T follicular helper cell (primary cell): ENCODE data around the gene GPX4.

Source experiments
- DNase-seq: peaks from one replicate; pipeline ENCODE4 v3.0.0-alpha.2; 2020; ENCODE audit warnings: low read depth

The GPX4 gene

DNA sequence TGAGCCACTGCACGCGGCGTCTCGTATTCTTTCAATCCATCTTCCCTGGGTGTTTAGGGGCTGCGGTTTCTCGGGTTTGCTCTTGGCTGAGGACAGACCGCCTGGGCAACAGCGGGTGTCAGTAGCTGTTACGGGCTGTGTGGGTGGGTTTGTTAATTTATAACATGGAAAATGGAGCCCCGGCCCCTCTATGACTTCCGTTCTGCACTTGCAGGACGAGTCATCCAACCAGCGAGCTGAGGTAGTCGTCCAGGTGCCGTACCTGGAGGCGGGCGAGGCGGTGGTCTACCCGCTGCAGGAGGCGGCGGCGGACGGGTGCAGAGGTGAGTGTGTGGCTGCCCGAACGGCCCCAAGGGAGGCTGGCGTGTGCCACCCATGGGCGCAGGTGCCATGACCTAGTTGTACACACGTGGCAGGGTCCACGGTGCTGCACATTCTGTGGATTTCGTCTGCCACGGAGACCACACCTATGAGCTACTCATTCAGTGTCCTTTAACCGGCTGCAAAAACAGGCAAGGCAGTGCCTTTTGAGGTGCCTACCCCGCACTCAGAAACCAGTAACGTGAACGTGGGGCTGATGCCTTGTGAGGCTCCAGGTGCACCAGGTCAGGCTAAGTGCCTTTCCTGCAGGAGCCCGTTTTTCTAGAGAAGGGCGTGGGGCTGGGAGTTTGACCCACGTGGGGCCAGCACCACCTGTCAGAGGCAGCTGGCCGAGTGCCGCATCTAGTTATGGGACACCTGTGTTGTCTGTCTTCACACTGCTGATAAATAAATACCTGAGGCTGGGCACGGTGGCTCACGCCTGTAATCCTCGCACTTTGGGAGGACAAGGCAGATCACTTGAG is 19.5 kb upstream of the GPX4 start:
- DNase-seq = no peak

DNA sequence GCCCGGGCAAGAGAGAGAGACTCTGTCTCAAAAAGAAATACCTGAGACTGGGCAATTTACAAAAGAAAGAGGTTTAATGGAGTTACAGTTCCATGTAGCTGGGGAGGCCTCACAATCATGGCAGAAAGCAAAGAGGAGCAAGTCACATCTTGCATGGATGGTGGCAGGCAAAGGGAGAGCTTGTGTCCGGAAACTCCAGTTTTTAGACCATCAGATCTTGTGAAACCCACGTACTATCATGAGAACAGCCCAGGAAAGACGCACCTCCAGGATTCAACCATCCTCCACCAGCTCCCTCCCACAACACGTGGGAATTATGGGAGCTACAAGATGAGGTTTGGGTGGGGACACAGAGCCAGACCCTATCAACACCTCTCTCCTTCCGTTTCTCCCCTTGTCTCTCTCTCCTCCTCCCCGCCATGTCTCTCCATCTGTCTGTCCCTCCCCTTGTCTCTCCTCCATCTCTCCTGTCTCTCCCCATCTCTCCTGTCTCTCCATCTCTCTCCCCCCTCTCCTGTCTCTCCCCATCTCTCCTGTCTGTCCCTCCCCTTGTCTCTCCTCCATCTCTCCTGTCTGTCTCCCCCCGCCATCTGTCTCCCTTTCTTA is 18.6 kb upstream of the GPX4 start:
- DNase-seq = no peak

DNA sequence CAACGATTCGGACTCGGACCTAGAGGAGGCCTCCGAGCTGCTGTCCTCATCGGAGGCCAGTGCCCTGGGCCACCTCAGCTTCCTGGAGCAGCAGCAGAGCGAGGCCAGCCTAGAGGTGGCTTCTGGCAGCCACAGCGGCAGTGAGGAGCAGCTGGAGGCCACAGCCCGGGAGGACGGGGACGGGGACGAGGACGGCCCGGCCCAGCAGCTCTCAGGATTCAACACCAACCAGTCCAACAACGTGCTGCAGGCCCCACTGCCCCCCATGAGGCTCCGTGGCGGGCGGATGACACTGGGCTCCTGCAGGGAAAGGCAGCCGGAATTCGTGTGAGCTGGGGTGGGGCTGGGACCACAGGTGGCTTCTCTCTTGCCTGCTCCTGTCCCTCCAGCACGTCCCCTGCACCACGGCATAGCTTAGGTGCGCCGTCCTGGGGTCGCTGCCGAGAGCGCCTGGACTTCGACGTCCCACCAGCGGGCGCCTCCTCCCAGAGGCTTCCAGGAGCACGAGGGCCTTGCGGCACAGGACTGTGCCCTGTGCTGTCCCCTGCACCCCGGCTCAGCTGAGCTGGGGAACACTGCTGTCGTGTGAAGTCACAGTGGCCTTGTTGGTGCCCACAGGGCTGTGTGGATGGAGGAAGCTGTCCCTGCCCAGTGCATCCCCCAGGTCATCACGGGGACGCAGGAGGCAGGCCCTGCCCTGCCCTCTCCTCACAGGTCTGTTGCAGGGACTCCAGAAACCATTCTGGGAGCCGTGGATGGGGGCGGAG is 17.9 kb upstream of the GPX4 start:
- no peak for DNase-seq

DNA sequence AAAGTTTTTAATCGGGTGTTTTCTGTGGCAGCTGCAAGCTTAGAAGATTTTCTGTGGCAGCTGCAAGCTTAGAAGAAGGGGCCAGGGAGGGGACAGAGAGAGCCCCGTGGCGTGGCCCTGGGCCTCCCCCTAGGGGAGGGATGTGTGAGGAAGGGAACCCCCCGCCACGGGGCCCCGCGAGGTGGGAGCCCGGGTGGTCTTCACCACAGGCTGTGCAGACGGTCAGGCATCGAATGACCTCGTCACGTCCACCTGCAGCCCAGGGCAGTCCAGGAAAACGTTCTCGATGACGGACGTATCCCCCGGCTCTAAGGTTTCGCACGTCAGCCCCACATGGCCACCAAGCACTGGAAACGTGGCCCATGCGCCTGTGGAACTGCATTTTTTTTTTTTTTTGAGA is 17.2 kb upstream of the GPX4 start:
- DNase-seq = no peak

DNA sequence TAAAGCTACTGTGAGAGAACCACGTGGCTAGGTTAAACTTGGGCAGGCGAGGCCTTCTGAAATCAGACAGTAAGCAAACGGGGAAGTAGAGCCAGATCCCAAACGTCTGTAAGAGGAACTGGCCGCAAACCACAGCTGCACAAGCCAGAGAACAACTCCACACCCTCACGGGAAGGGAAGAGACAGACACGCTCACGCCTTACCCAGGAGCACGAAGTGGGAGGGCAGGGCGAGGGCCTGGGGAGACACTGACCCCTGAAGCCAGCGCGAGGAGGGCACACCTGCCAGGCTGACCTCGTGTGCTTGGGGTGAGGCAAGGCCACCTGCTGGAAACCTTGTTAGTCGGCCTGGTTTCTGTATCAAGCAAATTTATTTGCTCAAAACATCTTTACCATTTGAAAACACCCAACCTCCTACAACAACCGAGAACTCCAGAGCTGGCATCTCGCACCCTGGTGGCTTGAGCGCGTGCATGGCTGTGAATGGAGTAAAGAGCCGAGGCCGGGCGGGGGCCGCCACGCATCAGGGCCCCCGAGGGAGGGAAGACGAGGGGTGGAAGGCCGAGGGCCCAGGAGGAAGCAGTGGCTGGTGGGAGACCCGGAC is 15.9 kb upstream of the GPX4 start:
- no peak for DNase-seq

DNA sequence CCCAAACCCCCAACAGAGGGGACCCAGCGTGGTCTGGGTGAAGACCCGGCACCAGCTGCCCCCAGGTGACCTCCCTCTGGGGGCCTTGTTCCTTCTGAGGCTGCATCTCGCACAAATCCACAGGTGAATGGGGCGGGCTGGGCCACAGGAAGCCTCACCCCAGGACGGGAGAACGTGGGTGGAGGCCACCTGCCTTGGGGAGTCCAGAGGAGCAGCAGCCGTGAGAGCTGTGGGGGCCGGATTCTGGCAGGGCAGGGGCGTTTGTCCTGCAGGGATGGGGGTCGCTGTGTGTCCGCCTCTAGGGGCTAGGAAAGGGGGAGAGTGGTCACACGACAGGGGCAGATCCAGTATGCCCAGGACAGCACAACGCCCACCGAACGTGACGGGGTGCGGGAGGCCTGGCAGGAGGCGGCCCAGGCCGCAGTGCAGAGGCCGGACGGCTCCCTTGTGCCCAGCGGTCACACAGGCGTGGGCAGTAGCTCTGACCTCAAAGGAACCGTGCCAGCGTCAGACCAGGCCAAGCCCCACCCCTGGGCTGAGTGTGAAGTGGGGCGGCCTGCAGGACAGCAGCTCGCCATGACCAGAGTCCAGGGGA is 15.3 kb upstream of the GPX4 start:
- DNase-seq = no peak

DNA sequence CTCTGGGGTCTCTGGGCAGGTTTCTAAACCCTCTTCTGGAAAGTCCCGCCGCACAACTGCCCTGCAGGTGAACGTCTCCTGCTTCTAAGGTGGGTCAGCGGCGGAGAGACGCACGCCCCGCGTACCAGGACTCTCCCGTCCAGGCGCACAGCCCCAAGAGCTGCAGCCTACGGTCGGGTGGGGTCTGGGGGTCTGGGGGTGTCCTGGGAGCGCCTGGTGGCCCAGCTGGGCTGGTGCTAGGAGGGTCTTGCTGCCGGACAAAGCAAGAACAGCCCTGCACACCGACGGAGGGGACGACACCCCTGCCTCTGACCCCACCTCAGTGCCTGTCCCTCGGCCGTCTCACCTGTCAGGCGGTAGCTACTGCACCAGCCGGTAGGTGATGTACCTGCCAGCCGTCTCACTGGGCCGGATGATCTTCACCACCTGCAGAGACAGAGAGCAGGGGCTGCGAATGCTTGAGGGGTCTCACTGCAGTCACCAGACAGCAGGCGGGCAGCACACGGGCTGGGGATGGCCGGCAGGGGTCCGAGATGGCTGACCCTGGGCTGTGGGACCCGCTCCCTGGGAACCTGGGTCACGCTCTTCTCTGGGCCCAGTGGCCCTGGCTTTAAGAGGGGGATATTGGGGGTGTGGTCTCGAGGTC is 14.5 kb upstream of the GPX4 start:
- DNase-seq = no peak

DNA sequence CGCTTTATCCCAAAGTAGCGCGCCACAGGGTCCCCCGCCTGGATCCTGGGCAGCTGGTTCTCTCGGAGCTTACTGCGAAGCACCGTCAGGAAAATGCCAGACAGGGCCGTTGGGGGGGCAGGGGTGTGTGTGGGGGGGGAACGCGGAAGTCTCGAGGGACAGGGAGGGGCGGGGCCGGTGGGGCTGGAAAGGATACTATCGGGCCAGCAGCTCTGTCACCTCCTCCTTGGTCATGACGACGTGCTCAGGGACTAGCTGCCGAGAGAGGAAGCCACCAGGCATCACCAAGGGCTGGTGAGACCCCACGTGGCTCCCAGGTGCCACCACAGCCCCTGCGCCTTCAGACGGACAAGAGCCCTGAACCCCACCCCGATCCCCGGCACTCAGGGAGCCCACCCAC is 13.9 kb upstream of the GPX4 start:
- no peak for DNase-seq

DNA sequence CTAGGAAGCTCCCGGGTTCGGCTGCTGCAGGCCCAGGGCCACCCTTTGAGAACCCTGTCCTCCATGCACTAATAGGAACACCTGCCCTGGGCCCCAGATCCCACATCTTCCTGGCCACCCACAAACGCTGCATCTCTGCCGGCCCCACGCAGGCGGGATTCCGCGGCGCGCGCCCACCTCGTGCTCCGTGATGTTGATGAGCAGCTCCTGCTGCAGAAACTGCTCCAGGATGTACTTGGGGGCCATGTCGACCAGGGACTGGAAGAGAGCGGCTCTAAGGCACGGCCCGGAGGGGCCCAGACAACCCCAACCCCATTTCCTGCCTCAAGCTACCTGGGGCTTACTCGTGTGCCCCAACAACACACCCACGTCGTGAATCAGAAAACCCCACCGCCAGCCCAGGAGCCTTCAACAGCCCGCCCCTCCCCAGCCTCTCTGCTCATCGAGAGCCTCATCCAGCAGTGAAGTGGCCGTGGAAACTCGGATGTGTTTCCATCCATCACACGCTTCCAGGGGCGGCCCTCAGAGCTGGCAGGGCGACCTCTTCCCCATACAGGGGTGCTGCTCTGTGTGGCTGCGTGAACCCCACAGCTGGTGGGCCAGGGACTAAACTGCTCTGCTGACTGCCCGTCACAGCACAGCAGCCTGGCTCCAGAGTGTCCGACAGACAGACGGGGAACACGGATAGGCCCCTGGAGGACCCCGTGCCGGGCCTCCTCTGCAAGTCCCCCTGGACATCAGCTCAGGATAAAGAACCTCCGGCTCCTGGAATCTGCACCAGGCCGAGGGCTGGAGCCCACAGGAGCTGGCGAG is 12.9 kb upstream of the GPX4 start:
- DNase-seq = no peak

DNA sequence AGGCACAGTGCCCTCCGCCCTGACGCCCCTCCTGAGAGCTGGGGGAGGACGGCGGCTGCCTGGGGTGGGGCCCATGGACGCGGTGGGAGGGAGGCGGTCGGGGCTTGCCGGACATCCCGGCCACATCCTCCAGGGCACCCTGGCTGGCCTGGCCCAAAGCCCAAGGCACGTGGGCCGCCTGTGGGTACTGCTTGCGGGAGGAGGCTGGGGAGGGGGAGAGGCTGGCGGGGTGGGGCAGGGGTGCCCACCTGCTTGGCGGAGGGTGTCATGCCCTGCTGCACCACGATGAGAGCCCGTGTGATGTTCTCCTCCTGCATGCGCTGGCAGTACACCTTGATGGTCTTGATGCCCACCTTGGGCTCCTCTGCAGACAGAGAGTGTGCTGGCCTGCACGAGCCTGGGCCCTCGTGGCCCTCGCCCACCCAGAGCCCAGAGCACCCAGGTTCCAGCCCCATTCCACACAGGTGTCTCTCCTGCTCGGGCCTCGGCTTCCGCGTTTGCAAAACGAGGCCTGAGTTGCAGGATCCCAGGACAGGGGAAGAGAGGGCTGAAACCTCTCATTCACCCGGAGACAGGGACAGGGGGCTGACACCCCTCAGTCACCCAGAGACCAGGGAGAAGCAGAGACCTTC is 12.1 kb upstream of the GPX4 start:
- DNase-seq = no peak

DNA sequence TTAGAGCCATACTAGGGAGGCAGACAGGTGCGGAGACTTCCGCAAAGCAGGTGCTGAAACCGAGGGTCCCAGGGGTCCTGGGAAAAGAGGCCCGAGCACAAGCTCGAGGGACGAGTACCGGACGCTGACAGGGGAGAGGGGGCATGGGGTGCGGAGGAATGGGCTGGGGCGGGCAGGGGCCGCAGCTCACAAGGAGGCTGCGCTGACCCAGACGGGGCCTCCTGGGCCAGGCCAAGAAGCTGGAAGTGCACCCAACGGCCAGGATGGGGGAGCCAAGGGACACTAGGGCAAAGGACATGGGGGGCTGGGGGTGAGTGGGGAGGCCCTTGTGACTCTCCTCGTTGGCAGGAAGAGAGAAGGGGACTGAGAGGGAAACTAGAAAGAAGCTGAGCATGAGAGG is 10.5 kb upstream of the GPX4 start:
- no peak for DNase-seq

DNA sequence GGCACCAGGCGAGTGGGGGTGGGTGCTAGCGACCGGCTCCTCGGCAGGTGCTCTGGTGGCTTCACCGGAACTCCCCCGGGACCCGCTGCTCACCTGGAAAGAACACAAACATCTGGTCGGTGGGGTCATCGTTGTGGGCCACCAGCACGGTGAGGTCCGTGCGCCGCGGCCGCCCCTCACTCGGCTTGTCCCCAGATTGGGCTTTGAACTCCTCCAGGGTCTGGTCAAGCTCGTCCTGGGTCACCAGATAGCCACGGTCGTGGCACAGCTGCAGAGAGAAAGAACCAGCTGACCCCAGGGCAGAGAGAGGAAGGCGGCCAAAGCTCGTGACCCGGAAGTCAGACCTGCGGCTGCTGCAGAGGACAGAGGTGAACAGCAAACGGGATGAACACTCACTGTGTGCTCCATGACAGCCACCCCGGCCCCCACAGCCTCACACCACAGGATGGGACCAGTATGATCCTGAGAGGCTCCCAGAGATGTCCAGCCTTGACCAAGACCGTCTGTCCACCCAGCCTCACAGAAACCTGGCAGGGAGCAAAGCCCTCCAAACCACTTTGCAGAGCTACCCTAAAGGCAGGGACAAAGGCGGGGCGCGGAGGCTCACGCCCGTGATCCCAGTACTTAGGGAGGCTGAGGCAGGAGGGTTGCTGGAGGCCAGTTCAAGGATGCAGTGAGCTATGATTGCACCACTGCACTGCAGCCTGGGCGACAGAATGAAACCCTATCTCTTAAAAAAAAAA is 9.8 kb upstream of the GPX4 start:
- no peak for DNase-seq

DNA sequence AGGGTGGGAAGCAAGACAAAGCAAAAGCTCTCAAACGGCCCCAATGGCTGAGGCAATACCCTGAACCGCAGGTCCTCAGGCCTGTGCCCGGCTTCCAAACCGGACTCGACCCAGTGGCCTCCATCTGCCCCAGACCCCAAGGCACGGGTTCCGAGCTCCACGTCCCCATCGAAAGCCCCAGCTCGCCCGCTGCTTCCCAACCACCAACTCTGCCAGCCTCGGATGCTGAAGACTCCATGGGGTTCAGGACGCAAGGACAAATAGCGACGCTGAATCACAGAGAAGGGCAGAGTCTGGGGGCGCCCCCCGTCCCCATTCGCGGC is 9.2 kb upstream of the GPX4 start:
- DNase-seq = no peak

DNA sequence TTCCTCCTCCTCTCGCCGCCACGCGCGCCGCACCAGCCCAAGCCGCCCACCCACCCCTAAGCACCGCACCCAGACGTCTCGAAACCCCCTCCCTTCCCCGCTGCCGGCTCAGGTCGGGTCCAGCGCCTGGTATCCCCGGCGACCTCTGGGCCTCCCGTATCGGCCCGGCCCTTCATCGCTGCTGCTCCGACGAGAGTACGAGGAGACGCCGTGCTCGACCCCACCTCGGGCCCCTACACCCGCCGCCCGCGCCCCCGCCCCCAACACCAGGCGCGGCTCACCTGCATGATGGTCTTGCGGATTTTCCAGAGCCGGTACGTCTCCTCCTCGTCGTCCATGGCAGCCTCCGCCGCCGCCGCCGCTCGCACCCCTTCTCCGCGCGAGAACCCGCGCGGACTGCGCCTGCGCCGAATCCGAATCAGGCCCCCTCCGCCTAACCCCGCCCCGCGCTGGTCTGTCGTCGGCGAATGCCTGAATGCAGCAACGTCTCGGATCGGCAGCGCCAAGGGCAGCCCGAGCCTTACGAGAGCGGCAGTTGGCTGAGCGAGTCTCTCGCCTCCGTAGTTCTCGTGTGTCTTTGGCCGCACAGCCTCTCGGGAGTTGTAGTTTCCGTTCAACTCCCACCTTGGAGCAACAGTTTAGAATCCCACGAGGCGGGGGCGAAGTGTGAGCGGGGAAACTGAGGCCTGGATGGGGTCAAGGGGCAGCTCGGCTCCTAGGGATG is 8.7 kb upstream of the GPX4 start, which contains the start of gene POLR2E:
Gene POLR2E (minus strand): TSS at position 398 of the 724 bp plus-strand sequence. CDS start 60 bp downstream, at position 338.
- peak; percentile 98 for DNase-seq

DNA sequence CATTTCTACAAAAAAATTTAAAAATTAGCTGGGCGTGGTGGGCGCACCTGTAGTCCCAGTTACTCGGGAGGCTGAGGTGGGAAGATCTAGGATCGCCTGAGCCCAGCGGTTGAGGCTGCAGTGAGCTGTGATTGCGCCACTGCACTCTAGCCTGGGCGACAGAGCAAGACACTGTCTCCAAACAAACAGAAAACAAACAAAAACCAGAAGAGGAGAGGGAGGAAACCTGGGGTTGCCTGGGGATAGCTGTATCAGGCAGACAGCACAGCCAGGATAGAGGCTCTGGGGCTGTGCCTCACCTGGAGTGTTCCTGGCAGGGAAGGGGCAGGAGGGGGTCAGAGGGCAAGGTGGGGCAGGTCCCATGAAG is 6.0 kb upstream of the GPX4 start:
- no peak for DNase-seq

DNA sequence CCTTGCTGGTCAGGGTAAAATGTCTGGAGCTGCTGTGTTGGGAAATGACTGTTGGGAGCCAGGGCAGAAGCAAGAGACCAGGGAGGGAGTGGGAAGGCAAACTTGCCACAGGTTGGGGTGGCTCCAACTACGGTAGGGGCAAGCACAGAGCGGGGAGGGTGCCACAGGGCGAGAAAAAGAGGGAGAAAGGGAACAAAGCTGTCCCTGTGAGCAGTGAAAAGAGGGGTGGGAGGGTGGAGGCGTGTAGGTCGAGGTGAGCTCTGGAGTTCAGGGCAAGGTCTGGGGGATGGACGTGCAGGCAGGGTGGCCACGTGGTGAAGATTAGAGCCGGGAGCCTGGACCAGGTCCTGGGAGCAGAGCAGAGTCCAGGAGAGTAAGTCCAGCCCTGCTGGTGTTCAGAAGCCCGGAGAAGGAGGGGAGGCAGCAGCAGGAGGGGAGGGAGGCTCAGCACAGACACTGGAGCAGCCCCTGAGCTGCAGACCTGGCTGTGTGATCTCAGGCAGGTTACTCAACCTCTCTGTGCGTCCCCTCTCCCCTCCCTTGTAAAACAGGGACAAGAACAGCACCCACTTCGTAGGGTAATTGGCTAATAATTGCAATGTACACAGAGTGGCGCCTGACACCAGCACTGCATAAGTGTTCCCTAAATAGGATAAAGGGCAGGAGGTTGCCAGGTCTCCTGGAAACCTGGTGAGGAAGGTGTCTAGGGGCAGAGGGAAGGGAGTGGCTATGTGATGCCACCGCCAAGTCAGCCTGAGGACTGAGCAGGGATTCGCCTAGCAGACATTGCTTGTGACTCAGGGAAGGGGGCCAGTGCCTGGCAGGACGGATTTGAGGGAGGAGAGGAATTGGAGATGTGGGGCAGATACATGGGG is 5.4 kb upstream of the GPX4 start:
- no peak for DNase-seq

DNA sequence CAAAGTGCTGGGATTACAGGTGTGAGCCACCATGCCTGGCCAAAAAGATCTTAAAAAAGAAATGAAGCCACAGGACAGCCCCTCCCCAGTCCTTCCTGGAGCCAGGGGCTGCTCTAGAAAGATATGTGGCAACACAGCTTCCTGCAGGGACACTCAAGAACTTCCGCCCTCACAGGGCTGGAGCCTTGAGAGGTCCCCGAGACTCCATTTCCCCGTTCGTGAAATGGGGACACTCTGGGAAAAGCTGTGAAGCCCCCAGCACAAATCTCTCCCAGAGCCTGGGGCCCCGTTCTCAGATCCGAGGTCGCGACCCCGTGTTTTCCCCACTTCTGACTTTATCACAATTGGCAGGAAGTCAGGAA is 2.5 kb upstream of the GPX4 start:
- DNase-seq = no peak
